Measurements from ENCODE around the gene OTUD3.

- TF ChIP-seq CTCF (IDR thresholded peaks at IDR 0.05) (no peak), POLR2A (IDR thresholded peaks at IDR 0.05) (no peak)
These were observed 39.1 kb downstream of the OTUD3 start for GRCh38 chr1:19921310-19921709.
